Ishikawa (cell line): ENCODE measurements around the gene TIAM2.

Source experiments
- CEBPB ChIP-seq: IDR thresholded peaks from 2 replicates; pipeline ENCODE4 v1.6.1; 2012
- CREB1 ChIP-seq: IDR thresholded peaks from 2 replicates; pipeline ENCODE4 v1.6.1; 2012; ENCODE audit warnings: low read depth
- EGR1 ChIP-seq: IDR thresholded peaks from 2 replicates; pipeline ENCODE4 v1.6.1; 2012
- EP300 ChIP-seq: IDR thresholded peaks from 2 replicates; pipeline ENCODE4 v1.6.1; 2012; ENCODE audit warnings: borderline replicate concordance
- FOXM1 ChIP-seq: IDR thresholded peaks from 2 replicates; pipeline ENCODE4 v1.6.1; 2012; ENCODE audit warnings: low read depth, borderline replicate concordance
- MAX ChIP-seq: IDR thresholded peaks from 2 replicates; pipeline ENCODE4 v1.6.1; 2012
- NFIC ChIP-seq: IDR thresholded peaks from 2 replicates; pipeline ENCODE4 v1.6.1; 2012
- RAD21 ChIP-seq: IDR thresholded peaks from 2 replicates; pipeline ENCODE4 v1.6.1; 2012; ENCODE audit warnings: low read depth
- REST ChIP-seq: IDR thresholded peaks from 2 replicates; pipeline ENCODE4 v1.6.1; 2012; ENCODE audit warnings: low read depth, mild to moderate bottlenecking
- TAF1 ChIP-seq: IDR thresholded peaks from 2 replicates; pipeline ENCODE4 v1.6.1; 2012; ENCODE audit warnings: low read depth, mild to moderate bottlenecking
- TCF12 ChIP-seq: IDR thresholded peaks from 2 replicates; pipeline ENCODE4 v1.6.1; 2012; ENCODE audit warnings: low read depth
- TEAD4 ChIP-seq: IDR thresholded peaks from 2 replicates; pipeline ENCODE4 v1.6.1; 2012
- USF1 ChIP-seq: IDR thresholded peaks from 2 replicates; pipeline ENCODE4 v1.6.1; 2012
- YY1 ChIP-seq: IDR thresholded peaks from 2 replicates; pipeline ENCODE4 v1.6.1; 2012; ENCODE audit warnings: low read depth
- ZBTB7A ChIP-seq: IDR thresholded peaks from 2 replicates; pipeline ENCODE4 v1.6.1; 2012; ENCODE audit warnings: low read depth

Gene TIAM2

GRCh38 chr6:155241966-155242365 is 246.9 kb downstream of the TIAM2 start:
- no peak for TF ChIP-seq USF1
- no peak for TF ChIP-seq ZBTB7A
- TF ChIP-seq TEAD4: no peak
- TF ChIP-seq CEBPB: no peak
- no peak for TF ChIP-seq EP300
- TF ChIP-seq MAX: no peak
- TF ChIP-seq EGR1: no peak

- no peak for TF ChIP-seq YY1
- TF ChIP-seq CREB1: no peak
- TF ChIP-seq CEBPB: no peak
- no peak for TF ChIP-seq REST
- TF ChIP-seq TAF1: no peak
- TF ChIP-seq TCF12: no peak
- no peak for TF ChIP-seq EP300
- TF ChIP-seq FOXM1: no peak
- no peak for TF ChIP-seq NFIC
- TF ChIP-seq USF1: no peak
- no peak for TF ChIP-seq RAD21
- no peak for TF ChIP-seq ZBTB7A
- TF ChIP-seq MAX: no peak
- TF ChIP-seq EGR1: no peak
These were observed 249.3 kb downstream of the TIAM2 start for GRCh38 chr6:155244434-155244833.

- TF ChIP-seq TEAD4 (no peak), EGR1 (no peak), TCF12 (no peak), CREB1 (no peak), CEBPB (no peak), YY1 (no peak), USF1 (no peak), RAD21 (no peak), TAF1 (no peak)
These were observed 250.1 kb downstream of the TIAM2 start for GRCh38 chr6:155245193-155245592.

- TF ChIP-seq YY1 (no peak), TAF1 (no peak), EP300 (no peak), TCF12 (no peak), TEAD4 (no peak)
These were observed 250.7 kb downstream of the TIAM2 start for GRCh38 chr6:155245831-155246230.

- TF ChIP-seq RAD21 (no peak), TEAD4 (no peak), EP300 (no peak), TAF1 (no peak), EGR1 (no peak), CREB1 (no peak)
These were observed 251.7 kb downstream of the TIAM2 start for GRCh38 chr6:155246825-155247224.

GRCh38 chr6:155247618-155248007 is 252.5 kb downstream of the TIAM2 start:
- TF ChIP-seq NFIC: no peak; the same call in 1 of the 2 replicates
- TF ChIP-seq CEBPB: no peak
- no peak for TF ChIP-seq FOXM1
- no peak for TF ChIP-seq REST
- no peak for TF ChIP-seq EGR1
- TF ChIP-seq CREB1: no peak
- peak; percentile 68; the same call in 1 of the 2 replicates for TF ChIP-seq EP300
- 0 out of 2 replicates have a peak, but pooled peaks have one; percentile 7 for TF ChIP-seq RAD21
- no peak for TF ChIP-seq TAF1
- peak; percentile 66; the same call in 1 of the 2 replicates for TF ChIP-seq TCF12
- TF ChIP-seq YY1: no peak
- TF ChIP-seq USF1: no peak
- peak; percentile 92 for TF ChIP-seq TEAD4
- no peak for TF ChIP-seq ZBTB7A
- no peak for TF ChIP-seq MAX
